K562 (cell line): ENCODE measurements around the gene NYAP1. TPM values are rescaled to one million over a fixed set of nuclear protein-coding genes. Genes with fewer than 3 reads are reported as not detected.

ENCODE experiments used
- BRCA1 ChIP-seq, 2 experiments: fragments of 450-650 bp in 1 of 2; sonication (generic) in 1 of 2; formaldehyde crosslinking in 1 of 2; IDR thresholded peaks; 2 replicates each; pipeline versions ENCODE4 v1.5.0 to v1.6.1; 2017 to 2020; ENCODE audit warnings: mild to moderate bottlenecking in 1 of 2, missing genetic modification reagents in 1 of 2
- KDM5B ChIP-seq: fragments of 200-600 bp; sonication (generic); IDR thresholded peaks from 2 replicates; pipeline ENCODE4 v1.6.1; 2012; ENCODE audit warnings: low read depth, mild to moderate bottlenecking, moderate library complexity, low read length, control low read depth, inconsistent platforms; ENCODE audit not compliant: insufficient replicate concordance
- KLF1 ChIP-seq: fragments of 450-650 bp; IDR thresholded peaks from 2 replicates; pipeline ENCODE4 v1.6.1; 2016; ENCODE audit warnings: missing genetic modification characterization, missing compliant biosample characterization
- MCM5 ChIP-seq: fragments of 450-650 bp; IDR thresholded peaks from 2 replicates; pipeline ENCODE4 v1.6.1; 2016; ENCODE audit warnings: low read depth
- MECOM ChIP-seq: fragments of 250-450 bp; sonication (Bioruptor Pico); IDR thresholded peaks from 2 replicates; pipeline ENCODE4 v1.8.0; 2022; ENCODE audit warnings: inconsistent platforms
- NFIC ChIP-seq: fragments of 450-650 bp; IDR thresholded peaks from 2 replicates; pipeline ENCODE4 v1.6.1; 2017; ENCODE audit warnings: mild to moderate bottlenecking, inconsistent platforms
- TRIM28 ChIP-seq: fragments of 450-650 bp; IDR thresholded peaks from 2 replicates; pipeline ENCODE4 v1.6.1; 2017
- TSC22D4 ChIP-seq: fragments of 450-650 bp; IDR thresholded peaks from 2 replicates; pipeline ENCODE4 v1.6.1; 2016; ENCODE audit warnings: missing genetic modification characterization, missing biosample characterization, control low read depth
- polyA plus RNA-seq, 8 experiments: library from polyadenylated mRNA; depleted of rRNA in 4 of 8; stranded (reverse) in 5 of 8; unstranded in 3 of 8; fragments of >200 nt; fragmentation: Nextera tagmentation in 2 of 8; fragmentation: Illumina TruSeq in 1 of 8; extraction: Ambion mirVana in 2 of 8; extraction: Trizol in 1 of 8; gene quantifications; 2 replicates each; pipeline versions ENCODE4 v1.2.1 to v1.2.3, GENCODE V29; 2011 to 2014; ENCODE audit warnings: inconsistent platforms in 1 of 8, missing spikeins in 1 of 8
- total RNA-seq, 7 experiments: library from RNA; depleted of rRNA in 6 of 7; stranded (reverse); fragments of >200 nt in 6 of 7; fragmentation: Illumina TruSeq in 2 of 7; extraction: Trizol in 2 of 7; gene quantifications; 2 replicates each; pipeline versions ENCODE4 v1.2.1 to v1.2.3, GENCODE V29; 2011 to 2021; ENCODE audit warnings: low replicate concordance in 1 of 7
- TF ChIP-seq, protein P1 (sequence below): IDR thresholded peaks from 3 replicates; pipeline ENCODE4 v1.6.1; 2011; ENCODE audit warnings: borderline replicate concordance, mild to moderate bottlenecking, moderate library complexity; ENCODE audit not compliant: insufficient read length; ENCODE audit errors: extremely low read depth

The NYAP1 gene
- total and polyA plus RNA-seq, 9 of the 15 experiments (the other 6 are each of a cell fraction or from before 2014, with no cell fraction given), result 0.11 to 0.88 (median 0.22) TPM; not detected in 2

DNA sequence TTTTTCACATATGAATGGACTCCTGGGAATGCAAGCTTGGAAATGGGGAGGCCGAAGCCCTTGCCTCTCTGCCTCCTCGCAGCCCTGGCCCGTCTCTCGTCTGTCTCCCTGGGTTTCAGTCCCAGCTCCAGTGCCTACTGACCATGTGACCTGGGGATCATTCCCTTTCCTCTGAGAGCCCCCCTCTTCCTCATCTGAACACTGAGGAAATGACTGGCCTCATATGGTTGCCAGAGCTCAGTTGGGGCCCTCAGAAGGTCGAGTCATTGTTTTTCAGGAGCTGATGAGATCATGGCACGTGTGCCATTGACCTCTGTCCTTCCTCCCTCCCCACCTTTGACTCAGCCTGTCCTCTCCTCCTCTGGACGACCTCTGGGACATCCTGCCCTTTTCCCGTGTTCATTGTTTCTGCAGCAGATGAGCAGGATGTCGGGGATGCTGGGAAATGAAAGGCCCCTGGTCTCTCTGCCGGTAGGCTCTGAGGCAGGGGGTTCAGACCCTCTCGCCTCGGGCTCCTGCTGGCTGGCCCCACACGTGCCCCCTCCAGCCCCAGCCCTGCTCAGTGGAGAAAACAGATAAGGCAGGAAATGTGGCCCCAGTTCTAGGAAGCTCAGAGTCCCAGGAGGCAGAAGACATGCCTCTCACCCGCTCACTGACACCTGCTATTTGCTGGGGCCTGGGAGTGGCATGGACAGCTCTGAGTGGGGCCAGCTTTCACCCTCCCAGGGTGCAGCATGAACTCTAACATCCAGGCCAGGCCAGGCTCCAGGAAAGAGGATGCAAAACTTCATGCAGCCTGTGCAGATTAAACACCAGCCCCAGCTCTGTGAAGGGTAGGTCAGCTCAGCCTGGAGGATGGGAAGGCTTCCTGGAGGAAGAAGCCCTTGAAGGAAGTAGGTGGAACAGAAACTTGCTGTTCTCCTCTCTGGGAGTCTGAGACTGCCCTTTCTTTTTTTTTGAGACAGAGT, 39.1 kb upstream of the NYAP1 start (continued):
- TF ChIP-seq, protein P1, sequence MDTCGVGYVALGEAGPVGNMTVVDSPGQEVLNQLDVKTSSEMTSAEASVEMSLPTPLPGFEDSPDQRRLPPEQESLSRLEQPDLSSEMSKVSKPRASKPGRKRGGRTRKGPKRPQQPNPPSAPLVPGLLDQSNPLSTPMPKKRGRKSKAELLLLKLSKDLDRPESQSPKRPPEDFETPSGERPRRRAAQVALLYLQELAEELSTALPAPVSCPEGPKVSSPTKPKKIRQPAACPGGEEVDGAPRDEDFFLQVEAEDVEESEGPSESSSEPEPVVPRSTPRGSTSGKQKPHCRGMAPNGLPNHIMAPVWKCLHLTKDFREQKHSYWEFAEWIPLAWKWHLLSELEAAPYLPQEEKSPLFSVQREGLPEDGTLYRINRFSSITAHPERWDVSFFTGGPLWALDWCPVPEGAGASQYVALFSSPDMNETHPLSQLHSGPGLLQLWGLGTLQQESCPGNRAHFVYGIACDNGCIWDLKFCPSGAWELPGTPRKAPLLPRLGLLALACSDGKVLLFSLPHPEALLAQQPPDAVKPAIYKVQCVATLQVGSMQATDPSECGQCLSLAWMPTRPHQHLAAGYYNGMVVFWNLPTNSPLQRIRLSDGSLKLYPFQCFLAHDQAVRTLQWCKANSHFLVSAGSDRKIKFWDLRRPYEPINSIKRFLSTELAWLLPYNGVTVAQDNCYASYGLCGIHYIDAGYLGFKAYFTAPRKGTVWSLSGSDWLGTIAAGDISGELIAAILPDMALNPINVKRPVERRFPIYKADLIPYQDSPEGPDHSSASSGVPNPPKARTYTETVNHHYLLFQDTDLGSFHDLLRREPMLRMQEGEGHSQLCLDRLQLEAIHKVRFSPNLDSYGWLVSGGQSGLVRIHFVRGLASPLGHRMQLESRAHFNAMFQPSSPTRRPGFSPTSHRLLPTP, result peak; percentile 31
- TF ChIP-seq KDM5B (no peak), KLF1 (tag) (peak; percentile 54; the same call in 1 of the 2 replicates), BRCA1 (IDR thresholded peaks at IDR 0.05) (no peak), BRCA1 (CRISPR knock-in tag; IDR thresholded peaks at IDR 0.05) (no peak), TRIM28 (peak; percentile 71; the same call in 1 of the 2 replicates), MECOM (CRISPR knock-in tag) (peak; percentile 83; the same call in 1 of the 2 replicates), MCM5 (no peak), NFIC (peak; percentile 47; the same call in 1 of the 2 replicates), TSC22D4 (tag) (no peak)
